SK-N-SH (cell line): ENCODE measurements around the gene ELMO2.

Source experiments
- CTCF ChIP-seq: fragments of 200-600 bp; sonication (generic); IDR thresholded peaks from 2 replicates; pipeline ENCODE4 v1.6.1; 2017; ENCODE audit warnings: antibody characterized with exemption, mild to moderate bottlenecking, moderate library complexity
- EZH2phosphoT487 ChIP-seq: fragments of 200-600 bp; sonication (generic); IDR thresholded peaks from 2 replicates; pipeline ENCODE4 v1.6.1; 2017; ENCODE audit warnings: low read depth, mixed run types, mild to moderate bottlenecking, antibody characterized with exemption, moderate library complexity, borderline replicate concordance
- FOXJ3 ChIP-seq: sonication (generic); formaldehyde crosslinking; IDR thresholded peaks from 2 replicates; pipeline ENCODE4 v1.5.1; 2020; ENCODE audit warnings: mild to moderate bottlenecking, missing genetic modification reagents
- FOXM1 ChIP-seq: IDR thresholded peaks from 2 replicates; pipeline ENCODE4 v1.4.0; 2012; ENCODE audit warnings: low read depth, mild to moderate bottlenecking
- GABPA ChIP-seq: IDR thresholded peaks from 2 replicates; pipeline ENCODE4 v1.4.0; 2012; ENCODE audit warnings: low read depth, mild to moderate bottlenecking
- MXI1 ChIP-seq: IDR thresholded peaks from 2 replicates; pipeline ENCODE4 v1.6.1; 2012; ENCODE audit warnings: mild to moderate bottlenecking, low read depth, low read length, improper control_type of control experiment
- RCOR1 ChIP-seq: fragments of 150-350 bp; IDR thresholded peaks from 2 replicates; pipeline ENCODE4 v1.6.1; 2017; ENCODE audit warnings: antibody characterized with exemption, low read length
- RFX5 ChIP-seq: IDR thresholded peaks from 2 replicates; pipeline ENCODE4 v1.6.1; 2012; ENCODE audit warnings: mild to moderate bottlenecking, improper control_type of control experiment, low read length
- TAF1 ChIP-seq: IDR thresholded peaks from 2 replicates; pipeline ENCODE4 v1.6.1; 2012; ENCODE audit warnings: low read depth, mild to moderate bottlenecking, low read length, moderate library complexity, borderline replicate concordance
- TF ChIP-seq, protein P1 (sequence below): fragments of 150-350 bp; IDR thresholded peaks from 2 replicates; pipeline ENCODE4 v1.6.1; 2017; ENCODE audit warnings: antibody characterized with exemption, low read length, low read depth, borderline replicate concordance

DNA sequence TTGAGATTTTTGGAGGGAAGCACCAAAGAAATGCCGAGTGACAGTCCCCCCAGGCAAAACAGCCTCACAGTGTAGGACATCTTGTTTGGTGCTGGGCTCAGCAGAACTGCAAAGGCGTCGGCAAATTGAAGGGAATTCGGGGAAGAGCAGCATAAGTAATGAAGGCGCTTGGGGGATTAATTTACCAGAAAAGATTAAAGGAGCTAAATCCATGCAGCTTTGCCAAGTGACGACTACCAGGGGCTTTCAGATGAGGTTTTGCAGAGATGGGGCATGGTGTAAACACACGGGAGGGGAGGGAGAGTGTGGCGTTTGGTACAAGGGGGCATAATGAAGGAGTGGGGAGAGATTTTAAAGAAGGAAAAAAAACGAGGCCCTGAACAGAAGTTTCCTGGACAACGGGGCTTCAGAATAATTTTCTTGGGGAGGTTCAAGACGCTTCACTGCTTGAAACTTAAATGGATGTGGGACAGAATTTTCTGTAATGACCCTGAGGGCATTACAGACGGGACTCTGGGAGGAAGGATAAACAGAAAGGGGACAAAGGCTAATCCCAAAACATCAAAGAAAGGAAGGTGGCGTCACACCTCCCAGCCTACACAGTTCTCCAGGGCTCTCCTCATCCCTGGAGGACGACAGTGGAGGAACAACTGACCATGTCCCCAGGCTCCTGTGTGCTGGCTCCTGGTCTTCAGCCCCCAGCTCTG is 52.8 kb downstream of the ELMO2 start:
- TF ChIP-seq FOXJ3 (CRISPR knock-in tag), result no peak
- TF ChIP-seq CTCF, result no peak
- no peak for TF ChIP-seq FOXM1
- TF ChIP-seq EZH2phosphoT487, result no peak
- TF ChIP-seq RFX5, result no peak
- no peak for TF ChIP-seq TAF1
- TF ChIP-seq RCOR1, result no peak
- no peak for TF ChIP-seq MXI1
- TF ChIP-seq, protein P1, sequence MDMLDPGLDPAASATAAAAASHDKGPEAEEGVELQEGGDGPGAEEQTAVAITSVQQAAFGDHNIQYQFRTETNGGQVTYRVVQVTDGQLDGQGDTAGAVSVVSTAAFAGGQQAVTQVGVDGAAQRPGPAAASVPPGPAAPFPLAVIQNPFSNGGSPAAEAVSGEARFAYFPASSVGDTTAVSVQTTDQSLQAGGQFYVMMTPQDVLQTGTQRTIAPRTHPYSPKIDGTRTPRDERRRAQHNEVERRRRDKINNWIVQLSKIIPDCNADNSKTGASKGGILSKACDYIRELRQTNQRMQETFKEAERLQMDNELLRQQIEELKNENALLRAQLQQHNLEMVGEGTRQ, result no peak
- TF ChIP-seq GABPA, result no peak
